A673 (cell line): Measurements from ENCODE around the gene SERPINB1.

ENCODE experiments used
- CTCF ChIP-seq: fragments of 300-800, 200-600 bp; sonication (generic); conservative IDR thresholded peaks from 2 replicates; pipeline ENCODE4 v1.5.1; 2017; ENCODE audit warnings: low read depth, mild to moderate bottlenecking, antibody characterized with exemption, low read length, moderate library complexity, mixed read lengths
- EZH2 ChIP-seq: fragments of 200-600 bp; sonication (generic); IDR thresholded peaks from 2 replicates; pipeline ENCODE4 v1.6.1; 2017; ENCODE audit warnings: borderline replicate concordance, low read depth, mild to moderate bottlenecking, mixed read lengths, antibody characterized with exemption, low read length; ENCODE audit not compliant: poor library complexity, severe bottlenecking

- no peak for TF ChIP-seq CTCF
- TF ChIP-seq EZH2, result no peak
Observed at GRCh38 chr6:2839195-2839981, 2.3 kb downstream of the SERPINB1 start.
